HEK293 (cell line): ENCODE data around the gene C12orf57.

Experiments
- CTCF ChIA-PET: fragments of 350-600 bp; formaldehyde crosslinking; extraction: SDS; loops from one replicate; lab custom pipeline; 2021; ENCODE audit warnings: antibody characterized with exemption; lab: Yijun Ruan, JAX
- POLR2A ChIA-PET: fragments of 300-600 bp; formaldehyde crosslinking; extraction: SDS; loops from one replicate; lab custom pipeline; 2020; ENCODE audit warnings: antibody characterized with exemption, inconsistent platforms; lab: Yijun Ruan, JAX
- H3K27ac ChIP-seq: fragments of 200-500 bp; sonication (Bioruptor generic); 2 replicates; pipeline ENCODE4 v1.5.1; 2014; ENCODE audit warnings: low read depth, low read length, control low read depth, inconsistent platforms; ENCODE audit errors: extremely low read depth
- H3K36me3 ChIP-seq, 2 experiments: fragments of 200-500 bp in 1 of 2; sonication (Bioruptor generic) in 1 of 2; 1 replicate in 1 of 2; 2 replicates in 1 of 2; pipeline ENCODE4 v1.5.1; 2014 to 2017; ENCODE audit warnings: inconsistent platforms in 2 of 2, low read length in 2 of 2; ENCODE audit not compliant: control insufficient read depth in 2 of 2, insufficient read depth in 1 of 2
- H3K4me1 ChIP-seq: fragments of 200-500 bp; sonication (Bioruptor generic); 2 replicates; pipeline ENCODE4 v1.5.1; 2014; ENCODE audit warnings: mild to moderate bottlenecking, low read length, inconsistent platforms; ENCODE audit not compliant: control insufficient read depth, insufficient read depth
- H3K4me3 ChIP-seq: 2 replicates; pipeline ENCODE4 v1.5.1; 2011; ENCODE audit warnings: low read depth, mild to moderate bottlenecking, control low read depth, low read length, moderate library complexity
- H3K9me3 ChIP-seq: fragments of 200-500 bp; sonication (Bioruptor generic); 2 replicates; pipeline ENCODE4 v1.5.1; 2014; ENCODE audit warnings: low read depth, low read length, inconsistent platforms; ENCODE audit not compliant: control insufficient read depth, insufficient read depth
- AEBP2 ChIP-seq: fragments of 450-650 bp; formaldehyde crosslinking; IDR thresholded peaks from 2 replicates; pipeline ENCODE4 v1.5.1; 2016; ENCODE audit warnings: missing biosample characterization, missing genetic modification characterization, borderline replicate concordance
- BCL11B ChIP-seq: fragments of 450-650 bp; formaldehyde crosslinking; IDR thresholded peaks from 2 replicates; pipeline ENCODE4 v1.5.1; 2016; ENCODE audit warnings: low read depth, missing biosample characterization, missing genetic modification characterization
- CTCF ChIP-seq: fragments of 450-650 bp; formaldehyde crosslinking; IDR thresholded peaks from 2 replicates; pipeline ENCODE4 v1.5.1; 2016; ENCODE audit warnings: missing biosample characterization, missing genetic modification characterization
- GLI4 ChIP-seq: fragments of 450-650 bp; formaldehyde crosslinking; IDR thresholded peaks from 2 replicates; pipeline ENCODE4 v1.5.1; 2016; ENCODE audit warnings: missing biosample characterization, missing genetic modification characterization
- SETDB1 ChIP-seq: IDR thresholded peaks from one replicate; pipeline ENCODE4 v1.6.1; 2017; ENCODE audit warnings: mild to moderate bottlenecking, low read length, moderate library complexity, mixed read lengths; ENCODE audit not compliant: insufficient read length
- ZBTB17 ChIP-seq: fragments of 450-650 bp; formaldehyde crosslinking; IDR thresholded peaks from 2 replicates; pipeline ENCODE4 v1.5.1; 2016; ENCODE audit warnings: missing biosample characterization, missing genetic modification characterization
- ZBTB21 ChIP-seq: fragments of 450-650 bp; formaldehyde crosslinking; IDR thresholded peaks from 2 replicates; pipeline ENCODE4 v1.5.1; 2017; ENCODE audit warnings: missing biosample characterization, missing genetic modification characterization
- ZNF133 ChIP-seq: fragments of 450-650 bp; formaldehyde crosslinking; IDR thresholded peaks from 2 replicates; pipeline ENCODE4 v1.5.1; 2016; ENCODE audit warnings: missing biosample characterization, missing genetic modification characterization
- ZNF146 ChIP-seq: fragments of 450-650 bp; formaldehyde crosslinking; IDR thresholded peaks from 2 replicates; pipeline ENCODE4 v1.5.1; 2016; ENCODE audit warnings: missing biosample characterization, missing genetic modification characterization
- ZNF239 ChIP-seq: fragments of 450-650 bp; formaldehyde crosslinking; IDR thresholded peaks from 2 replicates; pipeline ENCODE4 v1.5.1; 2016; ENCODE audit warnings: missing biosample characterization, missing genetic modification characterization
- ZNF426 ChIP-seq: fragments of 450-650 bp; formaldehyde crosslinking; IDR thresholded peaks from 2 replicates; pipeline ENCODE4 v1.5.1; 2017; ENCODE audit warnings: missing biosample characterization, missing genetic modification characterization, mild to moderate bottlenecking, inconsistent platforms, moderate library complexity
- ZNF488 ChIP-seq: fragments of 450-650 bp; formaldehyde crosslinking; IDR thresholded peaks from 2 replicates; pipeline ENCODE4 v1.5.1; 2016; ENCODE audit warnings: missing biosample characterization, missing genetic modification characterization
- ZNF747 ChIP-seq: fragments of 450-650 bp; formaldehyde crosslinking; IDR thresholded peaks from 2 replicates; pipeline ENCODE4 v1.5.1; 2016; ENCODE audit warnings: missing biosample characterization, missing genetic modification characterization
- TF ChIP-seq, protein P1 (sequence below): fragments of 450-650 bp; formaldehyde crosslinking; IDR thresholded peaks from 2 replicates; pipeline ENCODE4 v1.5.1; 2017; ENCODE audit warnings: missing biosample characterization, mild to moderate bottlenecking, missing genetic modification characterization, moderate library complexity
- TF ChIP-seq, protein P2 (sequence below): fragments of 450-650 bp; formaldehyde crosslinking; IDR thresholded peaks from 2 replicates; pipeline ENCODE4 v1.5.1; 2016; ENCODE audit warnings: missing biosample characterization, missing genetic modification characterization

Gene C12orf57

DNA sequence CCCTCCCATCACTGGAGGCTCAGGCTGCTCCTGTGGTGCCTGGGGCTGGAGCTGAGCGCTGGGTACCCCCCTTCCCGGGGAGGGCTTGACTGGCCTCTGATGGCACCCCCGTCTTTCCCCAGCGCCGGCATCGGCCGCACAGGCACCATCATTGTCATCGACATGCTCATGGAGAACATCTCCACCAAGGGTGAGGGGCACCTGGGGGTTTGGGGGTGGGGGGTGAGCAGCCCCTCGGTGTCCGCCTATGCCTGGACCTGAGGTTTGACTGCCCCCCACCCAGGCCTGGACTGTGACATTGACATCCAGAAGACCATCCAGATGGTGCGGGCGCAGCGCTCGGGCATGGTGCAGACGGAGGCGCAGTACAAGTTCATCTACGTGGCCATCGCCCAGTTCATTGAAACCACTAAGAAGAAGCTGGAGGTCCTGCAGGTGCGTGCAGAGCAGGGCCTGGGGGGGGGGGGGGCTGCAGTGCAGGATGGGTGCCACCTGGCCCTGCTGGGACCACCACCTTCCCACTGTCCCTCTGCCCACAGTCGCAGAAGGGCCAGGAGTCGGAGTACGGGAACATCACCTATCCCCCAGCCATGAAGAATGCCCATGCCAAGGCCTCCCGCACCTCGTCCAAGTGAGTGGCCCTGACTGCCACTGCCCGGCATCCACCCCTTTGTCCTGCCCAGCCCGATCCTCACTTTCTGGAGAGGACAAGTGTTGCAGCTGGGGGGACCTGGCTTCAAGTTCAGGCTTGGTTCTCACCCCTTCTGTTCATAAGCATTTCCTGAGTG, 16.2 kb downstream of the C12orf57 start (continued):
- TF ChIP-seq, protein P1, sequence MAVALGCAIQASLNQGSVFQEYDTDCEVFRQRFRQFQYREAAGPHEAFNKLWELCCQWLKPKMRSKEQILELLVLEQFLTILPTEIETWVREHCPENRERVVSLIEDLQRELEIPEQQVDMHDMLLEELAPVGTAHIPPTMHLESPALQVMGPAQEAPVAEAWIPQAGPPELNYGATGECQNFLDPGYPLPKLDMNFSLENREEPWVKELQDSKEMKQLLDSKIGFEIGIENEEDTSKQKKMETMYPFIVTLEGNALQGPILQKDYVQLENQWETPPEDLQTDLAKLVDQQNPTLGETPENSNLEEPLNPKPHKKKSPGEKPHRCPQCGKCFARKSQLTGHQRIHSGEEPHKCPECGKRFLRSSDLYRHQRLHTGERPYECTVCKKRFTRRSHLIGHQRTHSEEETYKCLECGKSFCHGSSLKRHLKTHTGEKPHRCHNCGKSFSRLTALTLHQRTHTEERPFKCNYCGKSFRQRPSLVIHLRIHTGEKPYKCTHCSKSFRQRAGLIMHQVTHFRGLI (tag by site-specific recombination): no peak
- TF ChIP-seq ZNF488 (tag by site-specific recombination): no peak
- no peak for TF ChIP-seq ZBTB17 (tag by site-specific recombination)
- no peak for TF ChIP-seq AEBP2 (tag by site-specific recombination)
- no peak for TF ChIP-seq ZNF426
- no peak for TF ChIP-seq ZBTB21 (tag by site-specific recombination)
- TF ChIP-seq ZNF146 (tag by site-specific recombination): no peak
- no peak for TF ChIP-seq ZNF747
- TF ChIP-seq, protein P2, sequence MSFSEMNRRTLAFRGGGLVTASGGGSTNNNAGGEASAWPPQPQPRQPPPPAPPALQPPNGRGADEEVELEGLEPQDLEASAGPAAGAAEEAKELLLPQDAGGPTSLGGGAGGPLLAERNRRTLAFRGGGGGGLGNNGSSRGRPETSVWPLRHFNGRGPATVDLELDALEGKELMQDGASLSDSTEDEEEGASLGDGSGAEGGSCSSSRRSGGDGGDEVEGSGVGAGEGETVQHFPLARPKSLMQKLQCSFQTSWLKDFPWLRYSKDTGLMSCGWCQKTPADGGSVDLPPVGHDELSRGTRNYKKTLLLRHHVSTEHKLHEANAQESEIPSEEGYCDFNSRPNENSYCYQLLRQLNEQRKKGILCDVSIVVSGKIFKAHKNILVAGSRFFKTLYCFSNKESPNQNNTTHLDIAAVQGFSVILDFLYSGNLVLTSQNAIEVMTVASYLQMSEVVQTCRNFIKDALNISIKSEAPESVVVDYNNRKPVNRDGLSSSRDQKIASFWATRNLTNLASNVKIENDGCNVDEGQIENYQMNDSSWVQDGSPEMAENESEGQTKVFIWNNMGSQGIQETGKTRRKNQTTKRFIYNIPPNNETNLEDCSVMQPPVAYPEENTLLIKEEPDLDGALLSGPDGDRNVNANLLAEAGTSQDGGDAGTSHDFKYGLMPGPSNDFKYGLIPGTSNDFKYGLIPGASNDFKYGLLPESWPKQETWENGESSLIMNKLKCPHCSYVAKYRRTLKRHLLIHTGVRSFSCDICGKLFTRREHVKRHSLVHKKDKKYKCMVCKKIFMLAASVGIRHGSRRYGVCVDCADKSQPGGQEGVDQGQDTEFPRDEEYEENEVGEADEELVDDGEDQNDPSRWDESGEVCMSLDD: no peak
- TF ChIP-seq GLI4 (tag by site-specific recombination): no peak
- no peak for TF ChIP-seq ZNF239 (tag by site-specific recombination)
- no peak for TF ChIP-seq SETDB1

GRCh38 chr12:6960593-6961277, 16.9 kb downstream of the C12orf57 start:
- H3K9me3 ChIP-seq: no peaks in the 10 kb centered on the region
- no peak overlapping the region for H3K4me3 ChIP-seq
- POLR2A ChIA-PET: interaction anchor here (1.5 to 3.2 kb wide), 2 partner anchors 15 to 17 kb away, joined by 6 to 22 read pairs; partner anchors contain the start of genes C12orf57 and RNU7-1
- H3K4me1 ChIP-seq: peaks cover 2% of the 10 kb centered on the region; the same call in 1 of the 2 replicates
- peaks cover 0 to 18% of the 10 kb centered on the region in 2 experiments; a peak in 1 of 3 replicates for H3K36me3 ChIP-seq
- CTCF ChIA-PET: interaction anchor here (0.6 to 7.7 kb wide), 5 partner anchors 10 to 152 kb away, joined by 3 to 138 read pairs (median 10); partner anchors contain the start of genes C12orf57, PTPN6 and RNU7-1
- H3K27ac ChIP-seq: peak overlapping the region; percentile 45; the same call in 1 of the 2 replicates
- peak; percentile 92 for TF ChIP-seq CTCF (tag by site-specific recombination)
- no peak for TF ChIP-seq BCL11B (tag by site-specific recombination)
- no peak for TF ChIP-seq ZBTB17 (tag by site-specific recombination)
- no peak for TF ChIP-seq ZNF133 (tag by site-specific recombination)
